EH (cell line): ENCODE data around the gene CES2.
A peak's percentile ranks its signal among the peaks of the same experiment; 100 is the strongest.

Experiments
- DNase-seq: peaks from one replicate; pipeline ENCODE4 v3.0.0-alpha.2; 2015; ENCODE audit warnings: low read depth

The CES2 gene

GRCh38 chr16:66902648-66903543 is 32.4 kb upstream of the CES2 start:
- DNase-seq: no peak

DNA sequence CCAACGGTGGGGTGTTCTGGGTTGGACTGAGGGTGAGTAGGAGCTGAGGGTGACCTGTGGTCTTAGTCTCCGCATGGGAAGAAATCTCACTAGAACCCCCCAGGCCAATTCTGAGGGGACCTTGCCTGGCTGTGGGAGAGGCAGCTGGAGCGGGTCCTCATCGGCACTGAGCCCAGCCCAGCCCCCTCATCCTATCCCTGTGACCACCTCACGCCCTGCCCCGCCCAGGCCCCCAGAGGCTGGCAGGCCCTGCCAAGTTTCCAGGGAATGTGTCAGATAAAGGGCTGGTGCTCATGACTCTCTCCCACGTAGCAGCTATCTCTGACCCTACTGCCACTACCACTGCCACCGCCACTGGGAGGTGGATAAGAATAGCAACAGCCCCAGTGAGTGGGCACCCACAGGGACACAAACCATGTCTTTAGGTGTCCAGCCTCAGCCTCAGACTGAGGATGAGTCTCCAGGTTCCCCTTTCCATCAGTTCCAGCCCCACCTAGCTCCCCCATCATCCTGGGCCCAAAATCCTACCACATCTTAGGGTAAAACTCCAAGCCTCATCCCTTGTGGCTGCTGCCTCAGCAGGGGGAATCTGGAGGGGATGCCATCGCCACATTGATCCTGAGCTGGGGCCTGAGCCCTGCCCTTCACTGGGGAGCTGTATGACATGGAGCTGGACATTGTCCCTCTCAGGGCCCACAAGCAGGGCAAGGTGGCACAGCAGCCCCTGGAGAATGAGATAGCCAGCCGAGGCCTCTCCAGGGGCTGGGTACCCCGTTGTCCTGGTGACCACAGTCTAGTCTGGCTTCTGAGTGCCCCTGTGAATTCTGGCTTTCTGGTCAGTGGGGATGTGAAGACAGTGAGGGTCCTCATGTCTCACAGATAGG is 31.5 kb upstream of the CES2 start:
- DNase-seq: no peak

DNA sequence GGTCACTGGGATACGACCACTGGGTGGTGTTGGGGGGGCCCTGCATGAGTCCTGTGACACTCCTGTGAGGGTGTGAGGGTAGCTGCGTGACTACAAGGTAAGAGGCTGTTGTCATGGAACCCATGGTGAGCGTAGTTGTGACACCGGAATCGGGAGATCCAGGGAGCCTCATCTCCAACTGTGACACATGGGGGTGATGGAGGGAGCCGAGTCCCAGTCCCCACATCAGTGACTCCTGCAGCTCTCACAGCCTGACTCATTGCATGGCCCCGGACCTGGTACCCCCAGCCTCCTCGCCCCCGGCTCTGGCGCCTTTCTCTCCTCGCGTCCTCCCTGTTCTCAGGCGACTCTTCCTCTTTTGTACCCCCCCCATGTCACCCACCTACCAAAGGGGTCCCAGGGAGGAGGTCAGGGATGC is 30.9 kb upstream of the CES2 start:
- no peak for DNase-seq

GRCh38 chr16:66904846-66905632 is 30.3 kb upstream of the CES2 start:
- peak; percentile 44 for DNase-seq

- DNase-seq: peak; percentile 15
Measured at GRCh38 chr16:66905633-66906539, 29.4 kb upstream of the CES2 start.

- DNase-seq: no peak
Measured at GRCh38 chr16:66906916-66907836, 28.1 kb upstream of the CES2 start.

- no peak for DNase-seq
Measured at GRCh38 chr16:66908116-66908515, 27.2 kb upstream of the CES2 start.

- no peak for DNase-seq
Measured at GRCh38 chr16:66908762-66909559, 26.4 kb upstream of the CES2 start.

- DNase-seq: no peak
Measured at GRCh38 chr16:66910175-66910940, 25.0 kb upstream of the CES2 start.

GRCh38 chr16:66911112-66911511 is 24.2 kb upstream of the CES2 start:
- DNase-seq: no peak

DNA sequence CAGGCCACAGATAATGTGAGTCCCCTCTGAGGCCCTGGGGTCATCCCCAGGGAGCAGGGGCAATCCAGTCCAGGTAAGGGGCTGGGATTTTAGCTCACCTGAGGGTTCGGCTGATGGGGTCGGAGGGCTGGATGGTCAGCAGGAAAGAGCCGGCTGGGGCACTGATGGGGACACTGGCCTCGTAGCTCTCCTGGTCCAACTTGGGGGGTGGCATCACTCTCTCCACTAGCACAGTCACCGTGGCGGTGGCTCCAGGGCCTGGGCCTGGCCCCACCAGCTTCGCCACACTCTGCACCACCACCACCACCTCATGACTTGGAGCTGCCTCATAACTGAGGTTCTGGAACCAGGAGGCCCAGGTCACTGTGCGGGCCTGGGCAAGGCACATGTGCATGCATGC is 23.5 kb upstream of the CES2 start:
- no peak for DNase-seq

DNA sequence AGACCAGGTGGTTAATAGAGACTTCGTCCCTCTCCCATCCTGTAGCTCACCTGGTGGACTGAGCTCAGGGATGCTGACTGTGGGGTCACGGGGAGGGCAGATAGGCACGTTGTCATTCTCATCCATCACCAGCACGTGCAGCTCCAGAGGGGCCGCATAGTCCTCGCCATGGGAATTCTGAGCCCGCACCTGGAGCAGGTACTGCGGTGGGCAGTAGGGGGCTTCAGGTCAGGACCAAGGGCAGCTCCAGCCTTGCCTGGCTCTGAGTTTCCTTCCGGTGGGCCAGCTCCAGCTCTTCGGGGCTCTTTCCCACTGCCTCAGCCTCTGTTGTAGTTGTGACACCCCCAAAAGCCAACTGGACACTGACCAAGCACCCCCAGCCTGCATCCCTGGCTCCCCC is 22.2 kb upstream of the CES2 start:
- no peak for DNase-seq

- DNase-seq: no peak
Measured at GRCh38 chr16:66913711-66914110, 21.6 kb upstream of the CES2 start.

GRCh38 chr16:66914541-66914940 is 20.8 kb upstream of the CES2 start:
- DNase-seq: no peak

DNA sequence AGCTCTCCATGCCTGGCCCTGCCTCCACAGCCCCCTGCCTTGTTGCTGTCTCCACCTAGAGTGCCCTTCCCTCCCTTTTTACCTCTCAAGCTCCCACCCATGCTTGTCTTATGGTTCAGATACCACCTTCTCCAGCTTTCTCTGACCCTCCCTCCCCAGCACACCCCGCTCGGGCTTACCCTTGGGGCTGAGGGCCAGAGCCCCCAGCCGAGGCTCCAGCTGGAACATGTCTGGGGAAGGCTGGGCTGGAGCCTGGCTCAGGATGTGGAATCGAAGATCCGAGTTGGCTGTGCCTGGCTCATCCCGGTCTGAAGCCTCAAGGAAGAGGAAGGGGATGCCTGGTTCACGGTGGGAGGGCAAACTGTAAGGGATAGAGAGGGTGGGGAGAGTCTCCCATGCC is 20.3 kb upstream of the CES2 start:
- DNase-seq: no peak

- no peak for DNase-seq
Measured at GRCh38 chr16:66916518-66916917, 18.8 kb upstream of the CES2 start.

- no peak for DNase-seq
Measured at GRCh38 chr16:66917741-66918140, 17.6 kb upstream of the CES2 start.

GRCh38 chr16:66918355-66918754 is 17.0 kb upstream of the CES2 start:
- DNase-seq: no peak
